GM15510 (cell line): ENCODE results near the gene EFNA1.

Experiments used
- POLR2A ChIP-seq: IDR thresholded peaks from 3 replicates; pipeline ENCODE4 v1.6.1; 2011; ENCODE audit warnings: borderline replicate concordance; ENCODE audit not compliant: insufficient read length; ENCODE audit errors: extremely low read depth

Gene EFNA1

DNA sequence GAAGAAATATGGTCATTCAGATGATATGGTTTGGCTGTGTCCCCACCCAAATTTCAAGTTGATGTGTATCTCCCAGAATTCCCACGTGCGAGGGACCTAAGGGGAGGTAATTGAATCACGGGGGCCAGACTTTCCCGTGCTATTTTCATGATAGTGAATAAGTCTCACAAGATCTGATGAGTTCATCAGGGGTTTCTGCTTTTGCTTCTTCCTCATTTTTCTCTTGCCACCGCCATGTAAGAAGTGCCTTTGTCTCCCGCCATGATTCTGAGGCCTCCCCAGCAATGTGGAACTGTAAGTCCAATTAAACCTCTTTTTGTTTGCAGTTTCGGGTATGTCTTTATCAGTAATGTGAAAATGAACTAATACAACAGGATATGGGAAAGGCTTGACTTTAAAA, 14.1 kb downstream of the EFNA1 start:
- TF ChIP-seq POLR2A = no peak

DNA sequence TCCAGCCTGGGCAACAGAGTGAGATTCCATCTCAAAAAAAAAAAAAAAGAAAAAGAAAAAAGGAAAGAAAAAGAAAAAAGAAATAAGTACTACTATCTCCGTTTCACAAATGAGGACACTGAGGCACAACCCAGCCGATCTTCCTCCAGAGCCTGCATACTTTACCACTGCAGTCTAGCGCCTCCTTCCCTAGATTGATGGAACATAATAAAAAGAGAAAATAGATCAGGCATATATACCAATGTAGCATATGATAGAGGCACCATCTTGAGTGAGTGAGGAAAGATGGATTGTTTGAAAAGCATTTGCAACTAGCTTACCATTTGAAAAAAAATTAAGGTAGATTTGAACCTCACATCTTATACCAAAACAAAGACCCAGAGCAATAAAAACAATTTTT, 17.8 kb downstream of the EFNA1 start:
- TF ChIP-seq POLR2A = no peak

DNA sequence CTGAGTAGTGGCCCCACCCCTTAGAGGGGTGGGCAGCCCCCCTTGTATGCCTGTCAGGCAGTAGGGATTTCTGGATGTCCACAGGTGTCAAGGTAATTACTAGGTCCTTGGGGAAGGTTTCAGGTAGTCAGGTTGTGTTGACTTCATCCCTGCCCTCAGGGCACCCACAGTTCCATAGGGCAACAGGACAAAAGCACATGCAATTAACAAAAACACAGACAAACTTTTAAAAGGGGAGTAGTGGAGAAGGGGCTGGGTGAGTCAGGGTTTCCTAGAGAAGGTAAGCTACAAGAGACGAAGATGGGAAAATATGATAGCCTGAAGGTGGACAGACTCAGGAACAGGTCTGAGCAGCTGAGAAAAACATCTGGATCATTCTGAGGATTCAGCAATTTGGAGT, 31.3 kb downstream of the EFNA1 start:
- TF ChIP-seq POLR2A = no peak

DNA sequence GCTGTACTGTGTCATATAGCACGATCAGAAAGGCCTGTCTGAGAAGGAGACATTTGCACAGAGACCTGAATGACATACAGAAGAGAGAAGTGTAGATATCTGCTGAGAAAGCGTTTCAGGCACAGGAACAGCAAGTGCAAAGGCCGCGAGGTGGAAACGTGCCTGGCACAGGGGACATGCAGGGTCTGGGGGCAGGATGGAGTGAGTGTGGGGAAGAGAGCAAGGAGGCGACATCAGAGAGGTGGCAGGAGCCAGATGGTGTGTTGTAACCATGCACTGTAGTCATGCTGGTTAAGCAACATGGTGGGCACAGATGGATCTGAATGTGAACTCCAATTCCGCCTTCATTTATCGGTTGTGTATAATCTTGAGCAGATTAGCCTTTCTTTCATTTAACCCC, 32.5 kb downstream of the EFNA1 start:
- TF ChIP-seq POLR2A = no peak

DNA sequence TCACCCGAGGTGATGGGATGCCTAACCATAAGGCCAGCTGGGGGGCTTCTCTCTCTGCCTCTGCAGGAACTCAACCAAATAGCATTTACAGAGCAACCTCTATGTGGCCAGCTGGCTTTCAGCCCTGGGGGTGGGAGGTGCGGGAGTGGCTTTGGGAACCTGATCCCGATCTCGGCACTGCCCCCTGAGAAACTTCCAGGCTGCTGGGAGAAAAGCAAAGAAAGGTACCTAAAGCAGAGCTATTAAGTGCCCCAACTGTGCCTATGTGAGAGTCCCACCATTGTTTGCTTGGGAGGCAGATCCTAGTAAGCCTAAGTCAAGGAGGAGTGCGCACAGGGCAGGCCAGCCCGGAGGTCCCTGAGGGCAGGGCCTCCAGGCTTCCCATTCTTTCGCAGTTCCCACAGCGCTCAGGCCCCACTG, 38.4 kb downstream of the EFNA1 start:
- no peak for TF ChIP-seq POLR2A

DNA sequence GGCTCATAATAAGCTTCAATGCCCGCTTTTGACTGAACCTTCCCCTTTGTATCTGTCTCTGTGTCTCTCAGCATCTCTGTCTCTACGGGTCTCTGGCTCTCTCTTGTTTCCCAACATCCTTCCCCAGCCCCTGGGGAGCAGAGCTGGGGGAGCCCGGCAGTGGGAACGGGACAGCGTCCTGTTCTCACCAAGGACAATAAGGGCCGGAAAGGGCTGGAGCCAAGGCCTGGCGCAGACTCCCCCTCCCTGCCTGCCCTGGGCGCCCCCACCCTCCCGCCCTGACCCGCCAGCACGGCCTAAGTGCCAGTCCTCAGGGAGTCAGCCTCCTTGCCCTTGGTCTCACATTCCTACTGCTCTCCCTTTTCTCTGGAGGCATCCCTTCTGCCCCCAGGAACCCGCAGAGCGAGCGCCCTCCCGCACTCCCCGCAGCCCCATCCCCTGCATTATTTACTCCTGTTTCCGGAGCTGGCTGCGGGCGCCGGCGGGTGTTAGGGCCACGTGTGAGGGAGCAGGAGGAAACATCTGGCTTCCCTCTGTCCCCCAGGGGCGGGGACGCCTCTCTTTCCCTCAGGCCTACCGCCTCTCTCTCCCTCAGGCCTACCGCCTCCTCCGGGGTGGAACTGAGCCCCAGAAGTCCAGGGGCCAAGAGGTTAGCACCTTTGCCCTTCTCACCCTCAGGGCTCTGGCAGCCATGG, 38.9 kb downstream of the EFNA1 start:
- no peak for TF ChIP-seq POLR2A

DNA sequence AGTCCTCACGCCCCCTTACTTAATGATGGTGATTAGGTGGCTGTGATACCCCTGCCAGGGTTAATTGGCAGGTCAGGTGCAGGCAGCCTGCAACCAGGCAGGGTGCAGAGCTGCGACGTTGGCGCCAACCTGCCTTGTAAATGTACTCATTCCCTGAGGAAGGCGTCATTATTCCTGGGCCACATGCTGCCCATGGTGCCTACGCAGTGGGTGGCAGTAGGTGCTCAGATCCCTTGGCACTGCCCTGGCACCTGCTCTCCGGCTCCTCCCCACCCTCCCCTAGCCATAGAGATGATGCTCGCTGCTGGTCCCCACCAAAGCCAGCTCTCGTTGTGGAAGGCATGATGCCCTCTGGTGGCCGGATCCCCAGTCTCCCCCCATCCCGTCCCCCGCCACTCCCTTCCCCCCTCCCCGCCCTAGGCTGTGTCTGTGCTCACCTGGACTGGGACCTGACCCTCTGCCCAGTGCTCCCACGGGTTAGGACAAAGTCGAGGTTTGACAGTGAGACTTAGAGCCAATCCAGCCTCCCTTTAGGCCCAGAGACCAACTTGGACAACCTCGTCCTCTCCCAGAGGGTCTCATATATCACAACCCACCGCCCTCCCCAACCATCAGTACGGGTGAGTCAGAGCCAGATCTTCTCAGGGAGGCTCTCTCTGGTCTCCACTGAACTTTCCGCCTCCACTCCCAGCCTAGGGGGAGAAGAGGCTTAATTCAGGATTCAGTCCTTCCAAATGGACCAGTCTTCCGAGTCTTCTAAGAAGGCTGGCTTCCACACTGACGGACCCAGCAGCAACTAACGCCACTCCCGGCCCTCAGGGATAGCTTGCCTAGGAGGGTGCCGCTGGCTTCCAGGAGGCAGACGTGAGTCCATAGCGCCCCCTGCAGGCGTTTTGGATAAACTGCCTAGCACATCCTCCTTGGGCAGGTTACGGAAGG, 39.8 kb downstream of the EFNA1 start:
- TF ChIP-seq POLR2A = no peak

DNA sequence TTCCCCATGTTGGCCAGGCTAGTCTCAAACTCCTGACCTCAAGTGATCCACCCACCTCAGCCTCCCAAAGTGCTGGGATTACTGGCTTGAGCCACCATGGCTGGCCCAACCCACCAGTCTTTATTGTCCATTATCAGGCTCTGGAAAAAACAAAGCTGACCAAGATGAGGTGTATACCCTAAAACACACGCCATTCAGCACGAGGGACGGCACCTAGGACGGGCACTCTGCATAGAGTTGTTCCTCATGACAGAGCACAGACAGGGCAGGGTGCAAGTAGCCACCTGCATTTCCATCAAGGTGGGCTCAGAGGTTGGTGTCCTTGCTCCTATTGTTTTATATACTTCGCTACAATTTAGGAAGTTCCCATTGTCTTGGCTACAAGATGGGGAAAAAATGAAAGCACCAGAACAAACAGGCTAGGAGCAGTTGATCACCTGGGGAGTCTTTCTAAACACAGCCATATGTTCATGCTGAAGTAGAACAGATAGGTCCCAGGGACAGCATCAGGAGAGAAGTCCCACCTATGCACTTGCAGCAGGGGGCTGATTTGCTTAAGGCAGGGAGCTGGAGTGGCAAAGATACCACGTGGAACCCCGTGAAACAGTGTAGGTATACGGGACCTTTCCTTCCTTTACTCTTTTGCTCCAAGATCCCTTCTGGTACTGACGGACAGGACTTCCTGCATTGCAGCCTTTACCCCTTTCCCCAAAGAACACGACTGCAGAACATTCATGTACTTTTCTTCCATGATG, 41.0 kb downstream of the EFNA1 start:
- TF ChIP-seq POLR2A = no peak

DNA sequence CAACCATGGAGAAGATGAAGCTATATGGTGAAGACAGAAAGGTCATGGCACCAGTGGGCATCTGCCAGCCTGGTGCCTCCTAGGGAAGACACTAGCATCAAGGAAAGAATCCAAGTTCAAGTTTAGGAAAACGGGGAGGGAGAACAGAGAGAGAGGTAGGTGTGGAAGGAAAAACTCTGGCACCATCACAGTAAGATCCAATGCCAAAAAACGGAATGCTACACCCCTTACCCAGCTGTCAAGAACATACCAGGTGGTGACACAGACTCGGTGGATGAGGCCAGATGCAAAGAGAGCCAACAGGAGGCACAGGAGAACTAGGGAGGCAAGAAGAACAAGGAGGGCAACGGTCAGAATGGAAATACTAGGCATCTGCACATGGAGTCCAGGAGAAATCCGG, 41.9 kb downstream of the EFNA1 start:
- TF ChIP-seq POLR2A = no peak

DNA sequence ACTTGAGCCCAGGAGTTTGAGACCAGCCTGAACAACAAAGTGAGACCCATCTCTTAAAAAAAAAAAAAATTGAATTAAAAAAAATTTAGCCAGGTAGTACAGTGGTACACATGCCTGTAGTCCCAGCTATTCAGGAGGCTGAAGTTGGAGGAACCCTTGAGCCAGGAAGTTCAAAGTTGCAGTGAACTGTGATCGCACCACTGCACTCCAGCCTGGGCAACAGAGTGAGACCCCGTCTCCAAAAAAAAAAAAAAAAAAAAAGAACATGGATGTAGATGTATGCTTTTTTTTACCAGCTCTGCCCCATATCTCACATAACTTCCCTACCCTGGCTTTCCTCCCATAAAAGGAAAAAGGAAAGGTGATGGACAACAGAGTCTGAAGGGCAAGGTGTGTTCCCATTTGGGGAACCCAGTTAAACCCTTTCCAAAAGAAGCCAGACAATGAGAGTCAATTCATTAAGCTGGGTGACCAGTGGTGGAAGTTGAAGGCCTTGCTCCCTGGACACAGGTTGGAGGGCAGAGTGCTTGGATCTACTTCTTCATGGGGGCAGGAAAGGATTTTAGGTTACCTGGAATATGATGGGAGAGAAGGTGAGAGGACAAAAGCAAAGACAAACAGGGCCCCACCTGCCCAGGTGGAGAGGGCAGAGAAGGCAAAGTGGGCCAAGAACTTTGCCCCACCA, 42.6 kb downstream of the EFNA1 start:
- no peak for TF ChIP-seq POLR2A

DNA sequence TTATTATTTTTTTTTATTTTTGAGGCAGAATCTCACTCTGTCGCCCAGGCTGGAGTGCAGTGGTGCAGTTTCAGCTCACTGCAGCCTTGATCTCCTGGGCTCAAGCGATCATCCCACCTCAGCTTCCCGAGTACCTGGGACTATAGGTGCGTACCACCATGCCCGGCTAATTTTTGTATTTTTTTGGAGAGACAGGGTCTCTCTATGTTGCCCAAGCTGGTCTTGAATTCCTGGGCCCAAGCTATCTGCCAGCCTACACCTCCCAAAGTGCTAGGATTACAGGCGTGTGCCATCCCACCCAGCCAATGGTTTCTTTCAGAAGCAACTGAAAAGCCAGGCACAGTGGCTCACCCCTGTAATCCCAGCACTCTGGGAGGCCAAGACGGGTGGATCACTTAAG, 43.1 kb downstream of the EFNA1 start:
- TF ChIP-seq POLR2A = no peak

DNA sequence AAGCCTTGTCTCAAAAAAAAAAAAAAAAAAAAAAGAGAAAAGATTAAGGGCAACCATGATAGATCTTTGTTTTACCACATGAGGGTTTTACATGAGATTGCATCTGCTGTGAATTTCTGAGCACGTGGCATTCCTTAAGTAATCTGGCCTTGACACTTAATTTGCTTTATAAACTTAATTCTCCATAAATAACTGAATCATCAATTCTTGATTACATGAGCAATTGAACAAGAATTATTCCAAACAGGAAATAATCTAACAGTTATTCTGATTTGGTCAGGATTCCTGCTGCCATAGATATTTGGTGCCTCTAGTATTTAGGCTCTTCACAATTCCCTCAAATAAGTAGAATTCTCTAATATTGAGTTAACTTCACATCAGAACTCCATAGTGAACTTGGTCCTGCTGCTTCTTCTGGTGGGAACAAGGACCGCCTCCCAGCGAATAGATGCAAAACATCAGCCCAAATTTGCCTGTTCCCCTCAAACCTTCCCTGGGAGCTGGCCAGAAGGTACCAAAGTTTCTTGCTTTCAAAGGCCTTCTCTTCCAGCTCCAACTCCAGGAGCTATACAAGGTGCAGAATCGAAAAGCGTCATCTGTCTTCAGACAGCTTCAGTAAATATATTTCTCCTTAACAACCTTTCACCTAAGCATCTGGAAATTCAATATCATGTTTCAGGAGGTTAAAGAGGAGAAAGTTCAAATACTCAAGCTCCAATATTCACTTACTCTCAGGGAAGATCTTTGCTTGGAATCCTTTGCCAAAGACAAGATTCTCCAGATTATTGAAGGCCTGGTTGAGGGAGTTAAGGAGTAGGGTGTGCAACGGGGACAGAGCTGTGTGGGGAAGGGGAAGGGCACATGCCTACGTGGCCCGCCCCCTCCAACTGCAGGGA, 44.4 kb downstream of the EFNA1 start:
- TF ChIP-seq POLR2A = no peak

DNA sequence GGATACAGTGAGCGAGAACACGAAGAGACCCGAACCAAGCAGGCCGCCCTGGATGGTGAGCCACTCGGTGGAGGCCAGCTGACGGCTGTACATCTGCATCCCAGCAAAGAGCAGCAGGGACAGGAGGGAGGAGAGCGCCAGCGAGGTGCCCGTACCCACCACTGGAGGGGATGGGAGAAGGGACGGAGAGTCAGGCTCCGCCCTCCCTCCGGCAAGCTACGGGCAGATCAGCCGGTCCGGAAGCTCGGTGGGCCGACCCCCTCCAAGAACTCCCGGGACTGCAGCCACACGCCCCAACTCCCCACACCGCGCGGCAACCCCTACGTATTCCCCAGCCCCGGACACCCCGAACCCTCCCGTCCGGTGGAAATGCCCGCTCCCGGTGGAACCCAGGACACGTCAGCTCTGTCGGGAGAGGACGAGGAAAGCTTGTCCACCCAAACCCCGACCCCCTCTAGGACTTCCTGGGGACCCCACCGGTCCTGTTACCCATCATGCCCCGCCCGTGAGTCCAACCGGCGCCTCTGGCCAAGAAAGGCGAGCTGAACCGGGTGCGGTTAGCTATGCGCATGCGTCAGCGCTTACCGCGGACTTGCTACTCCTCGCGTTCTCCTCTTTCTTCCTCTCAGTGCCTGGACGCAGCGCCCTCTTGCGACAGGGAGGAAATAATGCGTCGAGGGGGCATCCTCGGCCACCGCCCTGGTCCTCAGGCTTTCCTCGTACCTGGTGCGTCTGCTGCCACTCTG, 45.2 kb downstream of the EFNA1 start, which contains the start of gene KRTCAP2:
Gene KRTCAP2 (minus strand): TSS at position 573 of the 746 bp plus-strand sequence. CDS start 80 bp downstream, at position 493.
- TF ChIP-seq POLR2A = peak; percentile 94

DNA sequence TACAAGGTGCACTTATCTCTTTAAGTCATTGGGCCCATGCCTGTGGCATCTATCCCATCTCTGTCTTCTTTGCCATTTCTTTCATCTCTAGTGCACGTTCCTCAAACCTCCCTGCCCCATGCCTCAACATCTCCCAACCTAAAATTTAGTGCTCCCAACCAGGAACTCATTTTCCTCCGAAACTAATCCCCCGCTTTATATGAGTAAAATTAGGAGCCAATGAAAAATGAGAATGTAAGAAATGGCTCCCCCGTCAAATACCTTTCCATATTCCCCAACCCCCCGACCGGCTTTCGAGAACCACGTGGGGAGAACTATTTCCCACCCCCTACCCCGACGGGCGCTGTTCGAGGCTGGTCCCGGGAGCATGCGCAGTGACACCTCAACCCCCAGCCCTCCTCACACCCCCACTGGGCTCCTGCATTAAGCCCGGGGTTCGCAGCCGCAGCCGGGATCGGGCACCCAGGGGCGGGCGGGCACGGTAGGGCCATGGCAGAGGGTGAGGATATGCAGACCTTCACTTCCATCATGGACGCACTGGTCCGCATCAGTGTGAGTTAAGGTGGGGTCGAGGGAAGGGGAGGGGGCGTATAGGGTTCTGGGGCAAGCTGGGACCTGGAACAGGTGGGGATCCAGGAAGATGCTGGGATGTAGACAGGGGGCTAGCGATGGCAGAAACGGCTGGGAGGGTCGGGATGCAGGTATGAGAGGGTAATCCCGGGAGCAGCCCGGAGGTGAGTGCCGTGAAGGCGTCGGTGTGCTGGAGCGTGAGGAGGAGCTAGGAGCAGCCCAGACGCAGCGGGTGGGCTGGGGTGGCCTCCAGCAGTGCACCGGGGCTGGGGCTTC, 46.0 kb downstream of the EFNA1 start, which contains the start of gene TRIM46:
Gene TRIM46 (plus strand): TSS at position 372 of the 846 bp plus-strand sequence. CDS start 118 bp downstream, at position 490.
- TF ChIP-seq POLR2A = no peak
